ENCODE measurements around the gene MAPK12.
"Not testable (repeated sequence)": the region's sequence is repeated elsewhere in the genome, so short reads cannot be mapped to it uniquely, and the experiment has no call there.

MAPK12 gene

GRCh38 chr22:50273352-50273751 is 11.9 kb upstream of the MAPK12 start:
- Histone ChIP-seq H3K4me1 (ENCODE audit: control insufficient read depth, insufficient read depth, low read length, poor library complexity, severe bottlenecking) (peaks cover 18% of the 10 kb centered on the region), H3K36me3 (ENCODE audit: control insufficient read depth, insufficient read depth, low read length) (peaks cover 40% of the 10 kb centered on the region)
- 100% methylated on average over 2 of the region's 11 CpGs; no CpG with 5 or more reads in 1 of the 2 experiments for WGBS, 2 experiments (ENCODE audit: insufficient coverage in 2 of 2)
- H3K9me3 ChIP-seq (ENCODE audit: control insufficient read depth, low read length); H3K27ac ChIP-seq (ENCODE audit: low read depth, low read length, severe bottlenecking); H3K4me3 ChIP-seq (ENCODE audit: extremely low read depth, insufficient read depth, low read length, poor library complexity, severe bottlenecking): not testable (repeated sequence)

- H3K4me1 ChIP-seq (ENCODE audit: control insufficient read depth, insufficient read depth, low read length, poor library complexity, severe bottlenecking): peaks cover 18% of the 10 kb centered on the region
- peaks cover 7% of the 10 kb centered on the region for H3K9me3 ChIP-seq (ENCODE audit: control insufficient read depth, low read length)
- H3K4me3 ChIP-seq (ENCODE audit: extremely low read depth, insufficient read depth, low read length, poor library complexity, severe bottlenecking): no peak overlapping the region
- H3K27ac ChIP-seq (ENCODE audit: low read depth, low read length, severe bottlenecking): no peak overlapping the region
- H3K36me3 ChIP-seq (ENCODE audit: control insufficient read depth, insufficient read depth, low read length): peaks cover 28% of the 10 kb centered on the region
- WGBS, 2 experiments (ENCODE audit: insufficient coverage in 2 of 2): 25 to 36% methylated on average over 17 to 18 of the region's 26 CpGs
Measured at GRCh38 chr22:50272044-50272802, 10.7 kb upstream of the MAPK12 start.

- H3K36me3 ChIP-seq (ENCODE audit: control insufficient read depth, insufficient read depth, low read length): peaks cover 21% of the 10 kb centered on the region
- peaks cover 18% of the 10 kb centered on the region for H3K4me1 ChIP-seq (ENCODE audit: control insufficient read depth, insufficient read depth, low read length, poor library complexity, severe bottlenecking)
- WGBS, 2 experiments (ENCODE audit: insufficient coverage in 2 of 2): 0 to 1% methylated on average over 17 to 31 of the region's 45 CpGs
- no peak overlapping the region for H3K27ac ChIP-seq (ENCODE audit: low read depth, low read length, severe bottlenecking)
- H3K9me3 ChIP-seq (ENCODE audit: control insufficient read depth, low read length): peaks cover 9% of the 10 kb centered on the region
- H3K4me3 ChIP-seq (ENCODE audit: extremely low read depth, insufficient read depth, low read length, poor library complexity, severe bottlenecking): peak overlapping the region; percentile 26
Measured at GRCh38 chr22:50271519-50271970, 10.1 kb upstream of the MAPK12 start.

- Histone ChIP-seq H3K9me3 (ENCODE audit: control insufficient read depth, low read length) (peaks cover 6% of the 10 kb centered on the region), H3K4me1 (ENCODE audit: control insufficient read depth, insufficient read depth, low read length, poor library complexity, severe bottlenecking) (peaks cover 18% of the 10 kb centered on the region), H3K27ac (ENCODE audit: low read depth, low read length, severe bottlenecking) (no peak overlapping the region), H3K4me3 (ENCODE audit: extremely low read depth, insufficient read depth, low read length, poor library complexity, severe bottlenecking) (peak overlapping the region; percentile 37), H3K36me3 (ENCODE audit: control insufficient read depth, insufficient read depth, low read length) (peaks cover 14% of the 10 kb centered on the region)
- WGBS, 2 experiments (ENCODE audit: insufficient coverage in 2 of 2): 3 to 5% methylated on average over 48 to 52 of the region's 53 CpGs
Measured at GRCh38 chr22:50270666-50271394, 9.3 kb upstream of the MAPK12 start.

- Histone ChIP-seq H3K27ac (ENCODE audit: low read depth, low read length, severe bottlenecking) (no peak within 1 kb of the TSS), H3K36me3 (ENCODE audit: control insufficient read depth, insufficient read depth, low read length) (peaks cover 7% of the 10 kb centered on the region), H3K4me1 (ENCODE audit: control insufficient read depth, insufficient read depth, low read length, poor library complexity, severe bottlenecking) (peaks cover 18% of the 10 kb centered on the region), H3K4me3 (ENCODE audit: extremely low read depth, insufficient read depth, low read length, poor library complexity, severe bottlenecking) (peak within 1 kb of the TSS; percentile 37), H3K9me3 (ENCODE audit: control insufficient read depth, low read length) (peaks cover 6% of the 10 kb centered on the region)
- 2% methylated on average over 36 to 41 of the region's 92 CpGs for WGBS, 2 experiments (ENCODE audit: insufficient coverage in 2 of 2)
Measured at GRCh38 chr22:50269970-50270665, 8.6 kb upstream of the MAPK12 start, which contains the start of gene MAPK11. TSS of gene MAPK11 (minus strand) at chr22:50270380. CDS start at chr22:50270292, 88 bp downstream.

GRCh38 chr22:50269573-50269969 is 8.1 kb upstream of the MAPK12 start:
- peaks cover 6% of the 10 kb centered on the region for H3K9me3 ChIP-seq (ENCODE audit: control insufficient read depth, low read length)
- H3K4me3 ChIP-seq (ENCODE audit: extremely low read depth, insufficient read depth, low read length, poor library complexity, severe bottlenecking): peak overlapping the region; percentile 31
- peaks cover 18% of the 10 kb centered on the region for H3K4me1 ChIP-seq (ENCODE audit: control insufficient read depth, insufficient read depth, low read length, poor library complexity, severe bottlenecking)
- H3K36me3 ChIP-seq (ENCODE audit: control insufficient read depth, insufficient read depth, low read length): peaks cover 5% of the 10 kb centered on the region
- no peak overlapping the region for H3K27ac ChIP-seq (ENCODE audit: low read depth, low read length, severe bottlenecking)
- WGBS, 2 experiments (ENCODE audit: insufficient coverage in 2 of 2): 19 to 23% methylated on average over 13 to 14 of the region's 18 CpGs

GRCh38 chr22:50268655-50269113 is 7.2 kb upstream of the MAPK12 start:
- H3K36me3 ChIP-seq (ENCODE audit: control insufficient read depth, insufficient read depth, low read length): no peaks in the 10 kb centered on the region
- WGBS, 2 experiments (ENCODE audit: insufficient coverage in 2 of 2): 78 to 93% methylated on average over 8 to 9 of the region's 9 CpGs
- no peak overlapping the region for H3K4me3 ChIP-seq (ENCODE audit: extremely low read depth, insufficient read depth, low read length, poor library complexity, severe bottlenecking)
- no peak overlapping the region for H3K27ac ChIP-seq (ENCODE audit: low read depth, low read length, severe bottlenecking)
- H3K9me3 ChIP-seq (ENCODE audit: control insufficient read depth, low read length): peaks cover 6% of the 10 kb centered on the region
- H3K4me1 ChIP-seq (ENCODE audit: control insufficient read depth, insufficient read depth, low read length, poor library complexity, severe bottlenecking): peaks cover 18% of the 10 kb centered on the region

- peaks cover 20% of the 10 kb centered on the region for H3K4me1 ChIP-seq (ENCODE audit: control insufficient read depth, insufficient read depth, low read length, poor library complexity, severe bottlenecking)
- no peak overlapping the region for H3K4me3 ChIP-seq (ENCODE audit: extremely low read depth, insufficient read depth, low read length, poor library complexity, severe bottlenecking)
- peaks cover 6% of the 10 kb centered on the region for H3K9me3 ChIP-seq (ENCODE audit: control insufficient read depth, low read length)
- no peak overlapping the region for H3K27ac ChIP-seq (ENCODE audit: low read depth, low read length, severe bottlenecking)
- 54 to 56% methylated on average over 30 to 57 of the region's 75 CpGs for WGBS, 2 experiments (ENCODE audit: insufficient coverage in 2 of 2)
- no peaks in the 10 kb centered on the region for H3K36me3 ChIP-seq (ENCODE audit: control insufficient read depth, insufficient read depth, low read length)
Measured at GRCh38 chr22:50267591-50268390, 6.3 kb upstream of the MAPK12 start.

GRCh38 chr22:50266994-50267393 is 5.5 kb upstream of the MAPK12 start:
- H3K4me3 ChIP-seq (ENCODE audit: extremely low read depth, insufficient read depth, low read length, poor library complexity, severe bottlenecking): no peak overlapping the region
- peaks cover 6% of the 10 kb centered on the region for H3K9me3 ChIP-seq (ENCODE audit: control insufficient read depth, low read length)
- WGBS, 2 experiments (ENCODE audit: insufficient coverage in 2 of 2): 84 to 91% methylated on average over 29 to 37 of the region's 37 CpGs
- no peaks in the 10 kb centered on the region for H3K36me3 ChIP-seq (ENCODE audit: control insufficient read depth, insufficient read depth, low read length)
- no peak overlapping the region for H3K27ac ChIP-seq (ENCODE audit: low read depth, low read length, severe bottlenecking)
- peaks cover 16% of the 10 kb centered on the region for H3K4me1 ChIP-seq (ENCODE audit: control insufficient read depth, insufficient read depth, low read length, poor library complexity, severe bottlenecking)

Data from mesodermal cell (in vitro differentiated cells).